COR-L47 (cell line): ENCODE measurements around the gene CLIC1.
"Not testable (repeated sequence)": the region's sequence is repeated elsewhere in the genome, so short reads cannot be mapped to it uniquely, and the experiment has no call there.

Experiments
- DNase-seq: peaks from one replicate; lab custom pipeline; 2025; lab: John Stamatoyannopoulos, UW

CLIC1 gene

GRCh38 chr6:31722173-31722572 lies 14.2 kb downstream of the CLIC1 start:
- DNase-seq, result no peak

DNA sequence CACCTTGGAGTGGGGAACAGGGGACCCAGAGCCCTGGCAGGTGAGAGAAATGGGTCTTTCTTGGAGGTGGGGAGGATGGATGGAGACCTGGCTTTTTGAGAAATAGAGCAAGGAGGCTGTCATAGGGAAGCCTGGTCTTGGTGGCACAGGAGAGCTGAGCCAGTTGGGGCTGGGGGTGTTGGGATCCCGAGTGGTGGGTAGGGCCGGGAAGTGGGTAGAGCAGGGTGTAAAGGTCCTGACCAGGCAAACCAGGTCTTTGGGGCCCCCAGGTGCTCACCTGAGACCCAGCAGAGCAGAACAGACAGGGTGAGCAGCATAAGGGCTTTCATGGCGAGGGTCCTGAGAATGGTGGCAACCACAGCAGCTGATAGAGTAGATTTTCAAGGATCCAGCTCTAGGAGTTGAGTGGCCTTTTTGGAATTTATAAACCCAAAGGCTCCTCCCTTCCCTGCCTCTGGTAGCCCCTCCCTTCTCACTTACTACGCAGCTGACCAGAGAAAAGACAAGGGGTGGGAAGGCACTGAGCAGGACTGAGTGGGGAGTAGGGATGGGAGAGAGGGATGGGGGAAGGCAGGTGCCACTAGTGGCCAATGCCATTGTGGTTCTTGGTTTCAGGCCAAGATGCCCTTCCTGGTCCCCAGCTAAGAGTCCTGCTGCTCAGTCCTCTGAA lies 14.8 kb downstream of the CLIC1 start, which contains the start of gene LY6G6C:
Gene LY6G6C (minus strand): TSS at position 396 of the 670 bp plus-strand sequence. CDS start 67 bp downstream, at position 329.
- DNase-seq, result no peak

GRCh38 chr6:31720196-31720770 lies 16.0 kb downstream of the CLIC1 start:
- no peak for DNase-seq

DNA sequence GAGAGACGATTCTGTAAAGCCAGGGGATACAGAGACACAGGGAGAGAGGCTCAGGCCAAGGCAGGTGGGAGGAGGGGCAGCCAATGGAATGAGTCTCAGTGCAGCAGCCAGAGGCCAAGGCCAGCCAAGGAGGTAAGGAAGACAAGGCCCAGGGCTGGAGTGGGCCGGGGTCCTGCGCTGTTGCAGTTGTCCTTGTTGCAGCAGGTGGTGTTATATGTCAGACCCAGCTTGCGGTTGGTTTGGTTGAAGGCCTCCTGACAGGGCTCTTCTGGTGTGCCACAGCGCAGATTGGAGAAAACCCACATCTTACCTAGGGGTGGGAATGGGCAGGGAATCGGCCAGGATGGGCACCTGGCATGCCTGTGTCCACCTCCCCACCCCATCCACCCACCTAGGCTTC lies 17.3 kb downstream of the CLIC1 start:
- no peak for DNase-seq

GRCh38 chr6:31718265-31718664 lies 18.1 kb downstream of the CLIC1 start:
- peak; percentile 47 for DNase-seq

DNA sequence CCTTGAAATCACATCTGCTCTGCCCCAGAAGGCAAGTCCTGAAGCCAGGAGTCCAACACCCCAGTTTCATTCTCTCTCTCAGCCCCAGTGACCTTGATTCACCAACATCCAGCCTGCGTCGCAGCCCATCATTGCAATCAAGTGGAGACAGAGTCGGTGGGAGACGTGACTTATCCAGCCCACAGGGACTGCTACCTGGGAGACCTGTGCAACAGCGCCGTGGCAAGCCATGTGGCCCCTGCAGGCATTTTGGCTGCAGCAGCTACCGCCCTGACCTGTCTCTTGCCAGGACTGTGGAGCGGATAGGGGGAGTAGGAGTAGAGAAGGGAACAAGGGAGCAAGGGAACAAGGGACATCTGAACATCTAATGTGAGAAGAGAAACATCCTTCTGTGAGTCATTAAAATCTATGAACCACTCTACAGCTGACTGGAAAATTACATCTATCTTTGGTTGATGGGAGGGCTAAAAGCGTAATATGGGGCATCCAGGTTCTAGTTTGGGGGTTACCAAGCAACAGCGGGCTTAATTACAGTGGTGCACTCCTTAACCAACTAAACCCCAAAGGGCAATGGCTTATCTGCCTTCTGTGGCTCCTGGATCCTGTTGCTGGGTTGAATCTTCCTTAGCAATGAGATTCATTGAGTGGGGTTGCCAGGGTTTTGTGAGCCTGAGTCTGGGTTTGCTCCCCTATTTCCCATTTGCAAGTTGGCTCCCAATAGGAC lies 18.7 kb downstream of the CLIC1 start:
- DNase-seq, result no peak

GRCh38 chr6:31715022-31715958 lies 21.0 kb downstream of the CLIC1 start, which contains the start of gene LY6G6D:
Gene LY6G6D (plus strand): TSS chr6:31715348. CDS start chr6:31715356, 8 bp downstream.
- DNase-seq, result no peak

DNA sequence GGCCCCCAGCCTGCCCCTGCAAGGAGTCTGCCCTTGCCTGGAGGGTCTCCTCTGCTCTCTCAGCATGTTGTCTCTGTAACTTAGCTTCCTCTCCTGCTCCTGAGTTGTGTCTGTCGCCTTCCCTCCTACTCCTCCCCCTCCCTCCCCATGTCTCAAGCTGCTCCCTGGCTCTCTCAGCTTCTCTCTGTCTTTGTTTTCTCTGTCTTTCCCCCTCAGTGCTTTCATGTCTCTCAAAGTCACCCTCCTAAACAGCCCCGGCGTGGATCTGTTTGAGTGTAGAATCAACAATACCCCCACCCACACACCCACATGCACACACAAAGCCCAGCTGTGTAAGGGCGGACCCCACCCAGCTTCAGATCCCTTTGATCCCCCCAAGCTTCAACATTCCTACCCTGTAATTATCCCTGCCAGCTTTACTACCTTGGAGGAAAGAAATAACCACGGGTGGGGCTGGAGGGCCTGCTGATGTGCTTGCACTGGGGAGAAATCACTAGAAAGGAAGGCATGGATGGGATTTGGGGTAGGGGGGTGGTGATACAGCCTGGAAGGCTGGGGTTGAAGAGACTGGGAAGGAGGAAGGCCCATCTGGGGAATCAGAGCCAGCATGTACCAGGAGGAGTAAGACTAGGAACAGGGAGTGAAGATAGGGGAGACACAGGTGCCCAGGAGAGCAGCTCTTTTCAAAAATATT lies 22.2 kb downstream of the CLIC1 start:
- DNase-seq, result peak; percentile 89

- DNase-seq, result no peak
These were observed 22.9 kb downstream of the CLIC1 start for GRCh38 chr6:31713465-31713864.

GRCh38 chr6:31712296-31712695 lies 24.0 kb downstream of the CLIC1 start:
- DNase-seq, result peak; percentile 25

GRCh38 chr6:31711233-31711632 lies 25.1 kb downstream of the CLIC1 start:
- no peak for DNase-seq

- DNase-seq, result no peak
These were observed 25.7 kb downstream of the CLIC1 start for GRCh38 chr6:31710523-31711219.

DNA sequence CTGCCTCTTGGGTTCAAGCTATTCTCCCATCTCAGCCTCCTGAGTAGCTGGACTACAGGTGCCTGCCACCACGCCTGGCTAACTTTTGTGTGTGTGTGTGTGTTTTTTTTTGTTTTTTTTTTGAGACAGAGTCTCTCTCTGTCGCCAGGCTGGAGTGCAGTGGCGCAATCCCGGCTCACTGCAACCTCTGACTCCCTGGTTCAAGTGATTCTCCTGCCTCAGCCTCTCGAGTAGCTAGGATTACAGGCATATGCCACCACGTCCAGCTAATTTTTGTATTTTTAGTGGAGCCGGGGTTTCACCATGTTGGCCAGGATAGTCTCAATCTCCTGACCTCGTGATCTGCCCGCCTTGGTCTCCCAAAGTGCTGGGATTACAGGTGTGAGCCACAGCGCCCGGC lies 27.2 kb downstream of the CLIC1 start:
- not testable (repeated sequence) for DNase-seq

DNA sequence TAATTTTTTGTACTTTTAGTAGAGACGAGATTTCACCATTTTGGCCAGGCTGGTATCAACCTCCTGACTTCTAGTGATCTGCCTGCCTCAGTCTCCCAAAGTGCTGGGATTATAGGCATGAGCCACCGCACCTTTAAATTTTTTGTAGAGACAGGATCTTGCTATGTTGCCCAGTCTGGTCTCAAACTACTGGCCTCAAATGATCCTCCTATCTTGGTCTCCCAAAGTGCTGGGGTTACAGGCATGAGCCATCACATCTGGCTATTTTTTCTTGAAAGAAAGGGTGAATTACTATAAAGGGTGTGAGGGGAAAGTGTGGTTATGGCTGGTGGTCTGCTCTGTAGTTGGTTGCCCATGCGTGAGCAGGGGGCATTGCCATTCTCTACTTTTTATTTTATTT lies 28.1 kb downstream of the CLIC1 start:
- DNase-seq, result no peak

GRCh38 chr6:31707701-31708100 lies 28.6 kb downstream of the CLIC1 start:
- DNase-seq, result no peak

GRCh38 chr6:31706599-31706998 lies 29.7 kb downstream of the CLIC1 start, which contains the start of gene LY6G6F:
Gene LY6G6F (plus strand): TSS chr6:31706866. CDS start chr6:31706907, 41 bp downstream.
- no peak for DNase-seq

GRCh38 chr6:31705931-31706330 lies 30.4 kb downstream of the CLIC1 start:
- no peak for DNase-seq

DNA sequence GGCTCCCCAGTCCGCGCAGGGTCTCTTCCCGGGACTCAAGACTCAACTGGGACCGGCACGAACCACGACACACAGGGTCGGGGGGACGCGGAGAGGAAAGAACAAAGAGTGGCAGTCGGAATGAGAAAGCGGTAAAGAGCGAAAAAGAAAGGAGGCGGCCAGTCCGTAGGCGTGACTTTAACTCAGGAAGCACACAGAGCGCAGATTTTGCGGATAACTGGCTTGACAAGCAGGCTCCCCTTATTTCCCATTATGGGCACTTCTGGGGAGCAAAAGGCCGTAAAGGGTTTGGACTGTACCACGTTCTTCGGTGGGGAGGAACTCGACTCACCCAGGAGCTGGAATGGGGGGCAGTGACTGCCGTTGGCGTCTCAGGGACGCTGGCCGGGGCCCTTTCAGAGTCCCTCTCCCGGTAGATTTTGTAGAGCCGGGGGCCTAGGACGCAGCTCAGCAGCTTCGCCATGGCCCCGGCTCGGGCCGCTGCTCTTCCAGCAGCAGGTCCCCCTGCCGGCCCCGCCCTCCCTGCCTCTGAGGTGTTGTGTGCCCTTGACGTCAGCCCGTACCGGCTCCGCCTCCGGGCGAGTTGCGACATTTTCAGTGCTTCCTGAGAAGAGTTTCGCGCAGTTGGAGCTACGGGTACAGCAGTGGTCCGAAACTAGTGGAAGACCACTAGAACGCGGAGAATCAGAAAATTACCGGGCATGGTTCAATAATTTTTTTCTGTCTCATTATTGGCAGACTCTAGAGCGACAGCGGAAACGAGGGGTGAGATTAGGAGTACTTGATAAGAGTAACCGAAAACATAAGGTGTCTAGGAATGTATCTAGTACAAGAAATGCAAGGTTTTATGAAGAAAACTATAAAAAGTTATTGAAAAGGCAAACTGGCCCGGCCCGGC lies 33.3 kb downstream of the CLIC1 start, which contains the start of gene ABHD16A:
Gene ABHD16A (minus strand): TSS at position 506 of the 898 bp plus-strand sequence. CDS start 43 bp downstream, at position 463.
- DNase-seq, result peak; percentile 96

GRCh38 chr6:31702405-31702818 lies 33.9 kb downstream of the CLIC1 start:
- no peak for DNase-seq
